ENCODE results near the gene AGMAT. TPM values are rescaled to one million over a fixed set of nuclear protein-coding genes. Genes with fewer than 3 reads are reported as not detected.

Gene AGMAT
- total and polyA plus RNA-seq, 2 of the 13 experiments (the other 11 are each of a cell fraction or from before 2014, with no cell fraction given) = 59.1 to 174 TPM

- CTCF ChIA-PET (ENCODE audit: low intra/inter-chr PET ratio, low total read pairs) = no interaction called here
- intact Hi-C loops (cut with micrococcal nuclease; ENCODE audit: unreplicated experiment) (loop anchor here (5.0 kb wide), 1 partner anchor 48 kb away; no protein-coding TSS in a partner anchor), in situ Hi-C loops (cut with HindIII; ENCODE audit: extremely low pct_ligation_motif_present, low pct_unique_long_range_greater_than_20kb) (no loop called here)
- H2AFZ ChIP-seq (ENCODE audit: low read length) = no peak overlapping the region
- no peak for FAIRE-seq
- H3K9me3 ChIP-seq (ENCODE audit: low read length) = no peaks in the 10 kb centered on the region
- BruUV-seq (replicated peaks) = no TSS peak
- H3K27me3 ChIP-seq (ENCODE audit: control insufficient read depth in 1 of 2, insufficient read depth in 2 of 2, low read length in 2 of 2) = no peaks in the 10 kb centered on the region
- TF ChIP-seq ZNF142 (CRISPR knock-in tag; IDR thresholded peaks at IDR 0.05) = no peak
- TF ChIP-seq ZNF567 (CRISPR knock-in tag; IDR thresholded peaks at IDR 0.05; ENCODE audit: borderline replicate concordance) = no peak
- TF ChIP-seq TSC22D2 (CRISPR knock-in tag; IDR thresholded peaks at IDR 0.05; ENCODE audit: borderline replicate concordance) = no peak
- TF ChIP-seq ZNF224 (CRISPR knock-in tag; IDR thresholded peaks at IDR 0.05) = no peak
- TF ChIP-seq RORA (CRISPR knock-in tag; IDR thresholded peaks at IDR 0.05) = no peak
- TF ChIP-seq KDM5A (IDR thresholded peaks at IDR 0.05; ENCODE audit: borderline replicate concordance, low read length) = no peak
- TF ChIP-seq, protein P1, sequence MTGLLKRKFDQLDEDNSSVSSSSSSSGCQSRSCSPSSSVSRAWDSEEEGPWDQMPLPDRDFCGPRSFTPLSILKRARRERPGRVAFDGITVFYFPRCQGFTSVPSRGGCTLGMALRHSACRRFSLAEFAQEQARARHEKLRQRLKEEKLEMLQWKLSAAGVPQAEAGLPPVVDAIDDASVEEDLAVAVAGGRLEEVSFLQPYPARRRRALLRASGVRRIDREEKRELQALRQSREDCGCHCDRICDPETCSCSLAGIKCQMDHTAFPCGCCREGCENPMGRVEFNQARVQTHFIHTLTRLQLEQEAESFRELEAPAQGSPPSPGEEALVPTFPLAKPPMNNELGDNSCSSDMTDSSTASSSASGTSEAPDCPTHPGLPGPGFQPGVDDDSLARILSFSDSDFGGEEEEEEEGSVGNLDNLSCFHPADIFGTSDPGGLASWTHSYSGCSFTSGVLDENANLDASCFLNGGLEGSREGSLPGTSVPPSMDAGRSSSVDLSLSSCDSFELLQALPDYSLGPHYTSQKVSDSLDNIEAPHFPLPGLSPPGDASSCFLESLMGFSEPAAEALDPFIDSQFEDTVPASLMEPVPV (CRISPR knock-in tag; IDR thresholded peaks at IDR 0.05) = no peak
- no peak for TF ChIP-seq SOX13 (IDR thresholded peaks at IDR 0.05)
- no peak for TF ChIP-seq SOX13 (CRISPR knock-in tag; conservative IDR thresholded peaks at IDR 0.05 in 1 of 2, IDR thresholded peaks at IDR 0.05 in 1 of 2)
- peaks cover 28% of the 10 kb centered on the region for H3K79me2 ChIP-seq (ENCODE audit: insufficient read depth, low read length)
- POLR2A ChIA-PET = interaction anchor here (1.0 to 1.3 kb wide), 3 partner anchors 9 to 53 kb away, joined by 3 to 4 read pairs (median 3); partner anchors contain the start of gene DNAJC16
- ATAC-seq = no peak
- no peak for DNase-seq (ENCODE audit: low spot score)
- H4K20me1 ChIP-seq (ENCODE audit: insufficient read depth, low read length) = no peaks in the 10 kb centered on the region
- H3K36me3 ChIP-seq (replicated peaks in 1 of 2; ENCODE audit: control insufficient read depth in 1 of 2, insufficient read depth in 2 of 2, low read length in 2 of 2) = peaks cover 33 to 46% of the 10 kb centered on the region in 2 experiments
- H3K27ac ChIP-seq (ENCODE audit: extremely low read length, insufficient read depth, low read length) = no peak overlapping the region
- H3K9ac ChIP-seq (ENCODE audit: insufficient read depth, low read depth, low read length) = no peak overlapping the region
- peaks cover 34% of the 10 kb centered on the region for H3K4me1 ChIP-seq (ENCODE audit: insufficient read depth, low read length)
- no peak overlapping the region for H3K4me2 ChIP-seq (ENCODE audit: low read depth, low read length)
- H3K4me3 ChIP-seq (replicated peaks in 1 of 3; ENCODE audit: insufficient read depth in 1 of 3, low read depth in 2 of 3, low read length in 3 of 3) = no peak overlapping the region; a peak in 1 of 6 replicates
Measured at GRCh38 chr1:15579683-15580047, 5.2 kb downstream of the AGMAT start.
